A549 (cell line): ENCODE results near the gene SPRYD3. TPM values are rescaled to one million over a fixed set of nuclear protein-coding genes. Genes with fewer than 3 reads are reported as not detected.

Experiments
- ATAC-seq, 2 experiments: fragments of 200-7000 bp in 1 of 2; fragments of >200 bp in 1 of 2; cut with Nextera tagmentation in 1 of 2; cut with Tn5 transposase in 1 of 2; 3 replicates each; pipeline versions ENCODE4 v1.8.0 to v1.9.1; 2018 to 2020; ENCODE audit warnings: mild to moderate bottlenecking in 1 of 2, moderate library complexity in 1 of 2
- CTCF ChIA-PET: fragments of 300-600 bp; sonication (Branson Sonifier 250); formaldehyde crosslinking; extraction: SDS; loops from one replicate; lab custom pipeline; 2021; ENCODE audit warnings: antibody characterized with exemption, inconsistent platforms; lab: Yijun Ruan, JAX
- POLR2A ChIA-PET: fragments of 350-600 bp; formaldehyde crosslinking; extraction: SDS; loops from one replicate; lab custom pipeline; 2021; ENCODE audit warnings: antibody characterized with exemption, inconsistent platforms; lab: Yijun Ruan, JAX
- DNase-seq, 2 experiments: peaks; one replicate each; pipeline versions ENCODE4 v3.0.0 to v3.0.0-alpha.2; 2011 to 2016; ENCODE audit warnings: low read depth in 1 of 2, low spot score in 1 of 2
- FAIRE-seq: peaks from 2 replicates; lab custom pipeline; 2011; peaks lifted over from hg19 to GRCh38; lab: Jason Lieb, UNC
- H3K27ac ChIP-seq, 2 experiments: fragments of >200 bp; sonication (Bioruptor Twin); formaldehyde crosslinking; 3 replicates each; pipeline ENCODE4 v1.5.1; 2016 to 2017
- H3K4me1 ChIP-seq: fragments of >200 bp; sonication (Bioruptor Twin); formaldehyde crosslinking; 3 replicates; pipeline ENCODE4 v1.6.1; 2016
- H3K4me2 ChIP-seq: fragments of >200 bp; sonication (Bioruptor Twin); formaldehyde crosslinking; 3 replicates; pipeline ENCODE4 v1.6.1; 2016
- H3K4me3 ChIP-seq: fragments of >200 bp; sonication (Bioruptor Twin); formaldehyde crosslinking; 3 replicates; pipeline ENCODE4 v1.5.1; 2016
- H3K9me3 ChIP-seq: fragments of >200 bp; sonication (Bioruptor Twin); formaldehyde crosslinking; 3 replicates; pipeline ENCODE4 v1.6.1; 2016
- BCL3 ChIP-seq: fragments of >200 bp; sonication (Bioruptor Twin); formaldehyde crosslinking; IDR thresholded peaks from 3 replicates; pipeline ENCODE4 v1.6.1; 2016
- BHLHE40 ChIP-seq: IDR thresholded peaks from 2 replicates; pipeline ENCODE4 v1.6.1; 2012; ENCODE audit warnings: low read depth, low read length, inconsistent platforms
- CBX2 ChIP-seq: fragments of 200-600 bp; sonication (generic); IDR thresholded peaks from 2 replicates; pipeline ENCODE4 v1.6.1; 2016; ENCODE audit warnings: low read depth, mild to moderate bottlenecking, borderline replicate concordance
- CBX8 ChIP-seq: fragments of 200-600 bp; sonication (generic); IDR thresholded peaks from 2 replicates; pipeline ENCODE4 v1.6.1; 2016
- CEBPB ChIP-seq, 2 experiments: fragments of >200 bp in 1 of 2; sonication (Bioruptor Twin) in 1 of 2; formaldehyde crosslinking in 1 of 2; IDR thresholded peaks; 2 replicates each; pipeline ENCODE4 v1.6.1; 2012 to 2016
- CHD2 ChIP-seq: fragments of 150-350 bp; IDR thresholded peaks from 2 replicates; pipeline ENCODE4 v1.6.1; 2014; ENCODE audit warnings: low read length; ENCODE audit not compliant: partially characterized antibody
- CHD4 ChIP-seq: fragments of 200-600 bp; sonication (generic); IDR thresholded peaks from 2 replicates; pipeline ENCODE4 v1.6.1; 2016; ENCODE audit warnings: antibody characterized with exemption, mild to moderate bottlenecking, borderline replicate concordance
- CTCF ChIP-seq: fragments of >200 bp; sonication (Bioruptor Twin); formaldehyde crosslinking; IDR thresholded peaks from 3 replicates; pipeline ENCODE4 v1.5.1; 2016
- EHF ChIP-seq: fragments of 250-450 bp; sonication (Bioruptor Pico); IDR thresholded peaks from 2 replicates; pipeline ENCODE4 v1.5.0; 2020; ENCODE audit warnings: mild to moderate bottlenecking
- ELK1 ChIP-seq: fragments of 150-350 bp; IDR thresholded peaks from 2 replicates; pipeline ENCODE4 v1.6.1; 2014; ENCODE audit warnings: low read depth, mild to moderate bottlenecking, low read length
- FOSL2 ChIP-seq, 2 experiments: fragments of 450-650 bp in 1 of 2; fragments of >200 bp in 1 of 2; sonication (Bioruptor Twin) in 1 of 2; formaldehyde crosslinking; IDR thresholded peaks; 2 replicates each; pipeline versions ENCODE4 v1.5.0 to v1.6.1; 2016 to 2020; ENCODE audit warnings: mild to moderate bottlenecking in 1 of 2, moderate library complexity in 1 of 2
- GATA3 ChIP-seq: IDR thresholded peaks from 2 replicates; pipeline ENCODE4 v1.6.1; 2012; ENCODE audit warnings: borderline replicate concordance
- HDAC2 ChIP-seq: fragments of 200-600 bp; sonication (generic); IDR thresholded peaks from 2 replicates; pipeline ENCODE4 v1.6.1; 2016
- HEYL ChIP-seq: fragments of 250-450 bp; sonication (Bioruptor Pico); IDR thresholded peaks from 2 replicates; pipeline ENCODE4 v1.8.0; 2021; ENCODE audit warnings: mild to moderate bottlenecking, moderate library complexity
- HOXA7 ChIP-seq: fragments of 250-450 bp; sonication (Bioruptor Pico); IDR thresholded peaks from 2 replicates; pipeline ENCODE4 v1.5.0; 2020; ENCODE audit warnings: mild to moderate bottlenecking, moderate library complexity
- JUNB ChIP-seq: fragments of >200 bp; sonication (Bioruptor Twin); formaldehyde crosslinking; IDR thresholded peaks from 2 replicates; pipeline ENCODE4 v1.6.1; 2016
- MAFK ChIP-seq: fragments of 450-650 bp; IDR thresholded peaks from 2 replicates; pipeline ENCODE4 v1.6.1; 2014; ENCODE audit not compliant: partially characterized antibody
- NFE2L2 ChIP-seq: fragments of 150-350 bp; conservative IDR thresholded peaks from 2 replicates; pipeline ENCODE4 v1.6.1; 2014; ENCODE audit warnings: low read length
- PBX3 ChIP-seq: IDR thresholded peaks from 2 replicates; pipeline ENCODE4 v1.6.1; 2012
- POLR2AphosphoS2 ChIP-seq: conservative IDR thresholded peaks from 2 replicates; pipeline ENCODE4 v1.6.1; 2012; ENCODE audit warnings: low read length, improper control_type of control experiment, inconsistent platforms
- RAD21 ChIP-seq, 2 experiments: fragments of >200 bp in 1 of 2; sonication (Bioruptor Twin) in 1 of 2; formaldehyde crosslinking in 1 of 2; IDR thresholded peaks in 1 of 2; conservative IDR thresholded peaks in 1 of 2; 2 replicates in 1 of 2; 3 replicates in 1 of 2; pipeline ENCODE4 v1.6.1; 2012 to 2018; ENCODE audit warnings: inconsistent platforms in 1 of 2
- RARB ChIP-seq: fragments of 250-450 bp; sonication (Bioruptor Pico); IDR thresholded peaks from 2 replicates; pipeline ENCODE4 v1.8.0; 2021; ENCODE audit warnings: mild to moderate bottlenecking, moderate library complexity
- REST ChIP-seq: fragments of 200-600 bp; sonication (generic); IDR thresholded peaks from 2 replicates; pipeline ENCODE4 v1.6.1; 2016; ENCODE audit warnings: antibody characterized with exemption, mild to moderate bottlenecking, moderate library complexity
- RFX5 ChIP-seq: fragments of 450-650 bp; IDR thresholded peaks from 2 replicates; pipeline ENCODE4 v1.7.1; 2014; ENCODE audit warnings: antibody characterized with exemption, mild to moderate bottlenecking, moderate library complexity
- SMC3 ChIP-seq: fragments of >200 bp; sonication (Bioruptor Twin); formaldehyde crosslinking; IDR thresholded peaks from 3 replicates; pipeline ENCODE4 v1.6.1; 2018; ENCODE audit warnings: inconsistent platforms
- USF2 ChIP-seq: fragments of 450-650 bp; IDR thresholded peaks from 2 replicates; pipeline ENCODE4 v1.6.1; 2014; ENCODE audit warnings: antibody characterized with exemption
- ZFP36 ChIP-seq: fragments of 450-650 bp; IDR thresholded peaks from 2 replicates; pipeline ENCODE4 v1.6.1; 2014; ENCODE audit warnings: borderline replicate concordance; ENCODE audit not compliant: partially characterized antibody
- ZNF302 ChIP-seq: fragments of 250-450 bp; sonication (Bioruptor Pico); IDR thresholded peaks from 2 replicates; pipeline ENCODE4 v1.9.0; 2021; ENCODE audit warnings: inconsistent platforms, mild to moderate bottlenecking, moderate library complexity
- WGBS: methylation state at CpG from one replicate; pipeline ENCODE4 v1.1.6; 2017; ENCODE audit errors: missing lambda C conversion rate; 5-methylcytosine and 5-hydroxymethylcytosine counted together
- polyA plus RNA-seq, 4 experiments: library from polyadenylated mRNA; depleted of rRNA in 3 of 4; stranded (reverse); fragments of >200 nt; fragmentation: RNase III in 1 of 4; extraction: RNeasy Plus Mini Kit Qiagen cat#74134 plus additional on column Dnase treatment in 1 of 4; gene quantifications; 2 replicates in 3 of 4; 3 replicates in 1 of 4; pipeline ENCODE4 v1.2.3, GENCODE V29; 2011 to 2017

SPRYD3 gene
- polyA plus RNA-seq, 2 of the 4 experiments (the other 2 are of a cell fraction): 17.3 to 26.8 TPM

GRCh38 chr12:53086361-53086760, 7.2 kb upstream of the SPRYD3 start:
- TF ChIP-seq CBX8: no peak
- TF ChIP-seq FOSL2 (IDR thresholded peaks at IDR 0.05): no peak
- no peak for TF ChIP-seq FOSL2 (CRISPR knock-in tag; IDR thresholded peaks at IDR 0.05)
- no peak for TF ChIP-seq HEYL
- TF ChIP-seq HOXA7 (CRISPR knock-in tag): no peak
- no peak for TF ChIP-seq CTCF
- TF ChIP-seq GATA3: no peak
- no peak for TF ChIP-seq BHLHE40
- TF ChIP-seq USF2: no peak
- no peak for TF ChIP-seq REST
- TF ChIP-seq CBX2: no peak
- no peak for TF ChIP-seq NFE2L2
- no peak for TF ChIP-seq EHF (CRISPR knock-in tag)
- no peak for TF ChIP-seq HDAC2
- no peaks in the 10 kb centered on the region for H3K4me1 ChIP-seq
- CTCF ChIA-PET: interaction anchor here (1.2 to 45.5 kb wide), 7 partner anchors 2 to 127 kb away, joined by 3 to 1424 read pairs (median 4); partner anchors contain the start of genes IGFBP6, SOAT2, SPRYD3 and TNS2
- ATAC-seq: no peak
- POLR2A ChIA-PET: no interaction called here
- no peak overlapping the region for H3K4me3 ChIP-seq
- FAIRE-seq: no peak
- H3K27ac ChIP-seq: no peak overlapping the region
- no peak for DNase-seq
- 81% methylated on average over 3 of the region's 3 CpGs for WGBS
- peaks cover 12% of the 10 kb centered on the region; the same call in 2 of the 3 replicates for H3K9me3 ChIP-seq
- H3K4me2 ChIP-seq: no peak overlapping the region

- no peak for ATAC-seq
- WGBS: 25% methylated on average over 2 of the region's 2 CpGs
- H3K4me2 ChIP-seq: no peak overlapping the region
- peaks cover 10% of the 10 kb centered on the region; the same call in 2 of the 3 replicates for H3K4me1 ChIP-seq
- H3K4me3 ChIP-seq: no peak overlapping the region
- CTCF ChIA-PET: interaction anchor here (38.0 to 45.5 kb wide), 2 partner anchors 5 to 18 kb away, joined by 1424 read pairs; partner anchors contain the start of genes IGFBP6, SOAT2, SPRYD3 and TNS2
- POLR2A ChIA-PET: interaction anchor here (0.7 kb wide), 1 partner anchor 68 kb away, joined by 3 read pairs; no protein-coding TSS in a partner anchor
- peaks cover 12% of the 10 kb centered on the region; the same call in 2 of the 3 replicates for H3K9me3 ChIP-seq
- FAIRE-seq: no peak
- no peak for DNase-seq
- H3K27ac ChIP-seq: no peak overlapping the region
- TF ChIP-seq JUNB: no peak
- no peak for TF ChIP-seq PBX3
- no peak for TF ChIP-seq RFX5
- TF ChIP-seq NFE2L2: no peak
- TF ChIP-seq RAD21 (conservative IDR thresholded peaks at IDR 0.05 in 1 of 2, IDR thresholded peaks at IDR 0.05 in 1 of 2): no peak
- no peak for TF ChIP-seq BCL3
- no peak for TF ChIP-seq CEBPB (IDR thresholded peaks at IDR 0.05)
- no peak for TF ChIP-seq CHD2
- TF ChIP-seq ZFP36: no peak
- TF ChIP-seq MAFK: no peak
- no peak for TF ChIP-seq CHD4
- no peak for TF ChIP-seq HOXA7 (CRISPR knock-in tag)
- TF ChIP-seq SMC3: no peak
- no peak for TF ChIP-seq HDAC2
- no peak for TF ChIP-seq ZNF302 (CRISPR knock-in tag)
- TF ChIP-seq POLR2AphosphoS2: no peak
- no peak for TF ChIP-seq RARB
- TF ChIP-seq ELK1: no peak
These were observed 3.5 kb upstream of the SPRYD3 start for GRCh38 chr12:53082637-53083175.
